PC-9 (cell line): ENCODE data around the gene DDX3X. TPM values are rescaled to one million over a fixed set of nuclear protein-coding genes. Genes with fewer than 3 reads are reported as not detected.

Experiments used
- BruUV-seq: library from RNA; stranded (reverse); fragments of 400-500 nt; replicated peaks from 2 replicates; lab custom pipeline; 2021; lab: Mats Ljungman, UMichigan
- CTCF ChIA-PET: fragments of 300-600 bp; sonication (Branson Sonifier 250); formaldehyde crosslinking; loops from one replicate; lab custom pipeline; 2022; ENCODE audit warnings: antibody characterized with exemption; lab: Charles Lee
- POLR2A ChIA-PET: fragments of 300-600 bp; sonication (Branson Sonifier 250); formaldehyde crosslinking; loops from one replicate; lab custom pipeline; 2022; ENCODE audit warnings: antibody characterized with exemption; ENCODE audit not compliant: unreplicated experiment; lab: Charles Lee
- DNase-seq, 2 experiments: peaks; one replicate each; pipeline versions ENCODE4 v3.0.0 to v3.0.0-alpha.2; 2015 to 2022; ENCODE audit warnings: mixed read lengths in 1 of 2
- H2AFZ ChIP-seq: fragments of 200-600 bp; sonication (generic); 2 replicates; pipeline ENCODE4 v1.8.1; 2017; ENCODE audit warnings: antibody characterized with exemption
- H3F3A ChIP-seq: fragments of 200-600 bp; sonication (generic); 2 replicates; pipeline ENCODE4 v1.8.1; 2017; ENCODE audit warnings: antibody characterized with exemption, mild to moderate bottlenecking, low read depth; ENCODE audit not compliant: insufficient read depth
- H3K27ac ChIP-seq: fragments of 200-600 bp; sonication (generic); 2 replicates; pipeline ENCODE4 v1.6.1; 2016; ENCODE audit warnings: mixed run types
- H3K27me3 ChIP-seq: fragments of 200-600 bp; sonication (generic); 2 replicates; pipeline ENCODE4 v1.6.1; 2016; ENCODE audit warnings: low read depth, mixed run types; ENCODE audit not compliant: insufficient read depth
- H3K36me3 ChIP-seq: fragments of 200-600 bp; sonication (generic); 2 replicates; pipeline ENCODE4 v1.6.1; 2016; ENCODE audit warnings: low read depth, mixed run types
- H3K4me1 ChIP-seq: fragments of 200-600 bp; sonication (generic); replicated peaks from 2 replicates; pipeline ENCODE4 v1.6.1; 2016; ENCODE audit warnings: mixed run types; ENCODE audit not compliant: insufficient read depth
- H3K4me2 ChIP-seq: fragments of 200-600 bp; sonication (generic); 2 replicates; pipeline ENCODE4 v1.6.1; 2017; ENCODE audit warnings: mixed run types
- H3K4me3 ChIP-seq: fragments of 200-600 bp; sonication (generic); 2 replicates; pipeline ENCODE4 v1.6.1; 2016; ENCODE audit warnings: mixed run types
- H3K79me2 ChIP-seq: fragments of 200-600 bp; sonication (generic); 2 replicates; pipeline ENCODE4 v1.6.1; 2017; ENCODE audit warnings: low read depth, mixed run types
- H3K9me2 ChIP-seq: fragments of 200-600 bp; sonication (generic); 2 replicates; pipeline ENCODE4 v1.8.1; 2017; ENCODE audit warnings: mild to moderate bottlenecking; ENCODE audit not compliant: insufficient read depth
- H3K9me3 ChIP-seq: fragments of 200-600 bp; sonication (generic); 2 replicates; pipeline ENCODE4 v1.8.1; 2016; ENCODE audit warnings: low read depth; ENCODE audit not compliant: insufficient read depth
- H4K20me1 ChIP-seq: fragments of 200-600 bp; sonication (generic); 2 replicates; pipeline ENCODE4 v1.8.1; 2017; ENCODE audit not compliant: insufficient read depth
- CTCF ChIP-seq: fragments of 200-600 bp; sonication (generic); conservative IDR thresholded peaks from 2 replicates; pipeline ENCODE4 v1.6.1; 2017; ENCODE audit warnings: mixed run types, antibody characterized with exemption, mild to moderate bottlenecking, moderate library complexity
- EZH2 ChIP-seq: fragments of 200-600 bp; sonication (generic); IDR thresholded peaks from 2 replicates; pipeline ENCODE4 v1.8.0; 2017; ENCODE audit warnings: antibody characterized with exemption, low read depth
- intact Hi-C: fragments of 100-400 bp; cut with micrococcal nuclease; formaldehyde crosslinking; loops from one replicate; pipeline ENCODE4 v1.10.0; 2022; ENCODE audit not compliant: unreplicated experiment
- total RNA-seq: library from RNA; stranded (reverse); gene quantifications from 2 replicates; pipeline ENCODE4 v1.2.3, GENCODE V29; 2021

The DDX3X gene
- total RNA-seq, 1 experiment from 2014 or later = 158 TPM

- BruUV-seq = no TSS peak
- Histone ChIP-seq H3K4me2 (no peak overlapping the region), H4K20me1 (no peaks in the 10 kb centered on the region), H3F3A (no peaks in the 10 kb centered on the region), H3K4me1 (no peaks in the 10 kb centered on the region), H3K79me2 (no peaks in the 10 kb centered on the region), H3K27ac (no peak overlapping the region), H3K36me3 (no peaks in the 10 kb centered on the region), H3K9me2 (no peaks in the 10 kb centered on the region), H3K4me3 (no peak overlapping the region), H2AFZ (no peak overlapping the region), H3K9me3 (no peaks in the 10 kb centered on the region), H3K27me3 (no peaks in the 10 kb centered on the region)
- ChIA-PET POLR2A (no interaction called here), CTCF (no interaction called here)
- intact Hi-C loops = no loop called here
- TF ChIP-seq EZH2 (no peak), CTCF (no peak)
- no peak for DNase-seq
Measured at GRCh38 chrX:41289095-41289494, 44.9 kb upstream of the DDX3X start.

GRCh38 chrX:41291309-41291708 lies 42.7 kb upstream of the DDX3X start:
- Histone ChIP-seq H3K9me2 (no peaks in the 10 kb centered on the region), H3K27ac (no peak overlapping the region), H3F3A (no peaks in the 10 kb centered on the region), H3K36me3 (no peaks in the 10 kb centered on the region), H3K4me1 (no peaks in the 10 kb centered on the region), H3K9me3 (no peaks in the 10 kb centered on the region), H4K20me1 (no peaks in the 10 kb centered on the region), H3K4me2 (no peak overlapping the region), H3K79me2 (no peaks in the 10 kb centered on the region), H3K27me3 (no peaks in the 10 kb centered on the region), H3K4me3 (no peak overlapping the region), H2AFZ (no peak overlapping the region)
- TF ChIP-seq CTCF = no peak
- TF ChIP-seq EZH2 = no peak
- CTCF ChIA-PET = no interaction called here
- POLR2A ChIA-PET = no interaction called here
- DNase-seq = no peak
- BruUV-seq = no TSS peak
- intact Hi-C loops = no loop called here

GRCh38 chrX:41293269-41293668 lies 40.7 kb upstream of the DDX3X start:
- CTCF ChIA-PET = no interaction called here
- no peaks in the 10 kb centered on the region for H3K36me3 ChIP-seq
- intact Hi-C loops = no loop called here
- no peak overlapping the region for H2AFZ ChIP-seq
- no peaks in the 10 kb centered on the region for H3K9me2 ChIP-seq
- H3K9me3 ChIP-seq = no peaks in the 10 kb centered on the region
- POLR2A ChIA-PET = no interaction called here
- H3F3A ChIP-seq = no peaks in the 10 kb centered on the region
- TF ChIP-seq EZH2 = no peak
- peak; percentile 34; the same call in 1 of the 2 replicates for TF ChIP-seq CTCF
- H3K4me3 ChIP-seq = no peak overlapping the region
- H4K20me1 ChIP-seq = no peaks in the 10 kb centered on the region
- no peaks in the 10 kb centered on the region for H3K79me2 ChIP-seq
- BruUV-seq = no TSS peak
- H3K27me3 ChIP-seq = no peaks in the 10 kb centered on the region
- no peak for DNase-seq
- H3K27ac ChIP-seq = no peak overlapping the region
- H3K4me1 ChIP-seq = no peaks in the 10 kb centered on the region
- no peak overlapping the region for H3K4me2 ChIP-seq
